GM19395 (cell line): ENCODE data around the gene CFC1B.
"Not testable (repeated sequence)": the region's sequence is repeated elsewhere in the genome, so short reads cannot be mapped to it uniquely, and the experiment has no call there.

ENCODE experiments used
- ATAC-seq: cut with Tn5 transposase; IDR thresholded peaks from one replicate; pipeline ENCODE4 v1.9.1; 2021; ENCODE audit warnings: mild to moderate bottlenecking, moderate library complexity; ENCODE audit not compliant: unreplicated experiment

The CFC1B gene

DNA sequence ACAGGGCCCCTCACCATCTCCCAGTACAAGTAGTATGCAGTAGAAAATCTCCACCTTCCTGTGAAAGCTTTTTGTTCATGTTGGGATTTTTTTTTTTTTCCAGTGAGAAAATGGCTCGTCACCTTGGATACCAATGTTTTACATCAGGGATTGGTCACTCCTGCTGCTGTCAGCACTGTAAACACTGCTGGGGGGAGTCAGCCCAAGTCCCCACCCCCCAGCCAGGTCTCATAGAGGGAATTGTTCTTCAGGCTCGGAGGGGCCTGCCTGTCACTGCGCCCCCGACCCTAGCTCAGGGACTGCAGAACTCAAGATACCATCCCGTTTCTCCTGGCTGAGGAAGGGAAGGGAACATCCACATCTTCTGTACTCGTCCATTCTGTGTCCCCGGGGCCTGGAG lies at the start of gene CFC1B:
Gene CFC1B, plus strand, starts transcription at position 231 of the 400 bp plus-strand sequence. CDS start 263 bp downstream, outside the sequence.
- not testable (repeated sequence) for ATAC-seq

DNA sequence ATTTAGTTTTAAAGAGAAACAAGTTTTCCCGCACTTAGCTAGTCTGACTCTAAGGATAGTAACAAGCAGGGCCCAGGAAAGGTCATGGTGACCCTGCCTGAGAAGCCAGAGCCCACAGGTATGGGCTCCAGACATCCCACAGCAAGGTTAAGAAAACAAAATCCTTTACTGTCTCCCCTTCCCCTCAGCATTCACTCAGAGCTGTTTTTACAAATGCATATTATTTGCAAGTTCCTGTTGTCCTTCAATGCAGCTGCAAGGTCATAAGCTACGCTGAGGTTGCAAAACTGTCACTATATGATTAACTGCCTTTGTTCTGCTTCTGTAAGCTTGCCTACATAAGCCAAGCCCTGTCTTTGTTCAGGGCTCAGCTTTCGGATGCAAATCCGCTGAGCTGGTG lies 29.9 kb upstream of the CFC1B start:
- not testable (repeated sequence) for ATAC-seq

DNA sequence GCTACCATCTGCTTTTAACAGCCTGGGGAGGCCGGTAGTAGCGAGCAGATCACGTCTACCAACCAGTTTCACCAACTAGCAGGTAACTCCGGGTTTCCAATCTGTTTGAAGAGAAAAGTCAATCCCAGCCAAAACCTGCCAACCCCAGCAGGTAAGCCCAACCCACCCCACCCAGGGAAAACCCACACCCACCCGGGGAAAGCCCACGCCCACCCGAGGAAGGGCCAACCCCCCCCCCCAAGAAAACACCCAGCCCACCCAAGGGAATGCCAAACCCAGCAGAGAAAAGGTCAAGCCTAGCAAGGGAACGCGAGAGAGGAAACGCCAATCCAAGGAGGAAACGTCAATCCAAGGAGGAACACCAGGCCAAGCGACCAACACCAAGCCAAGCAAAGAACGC lies 11.8 kb upstream of the CFC1B start, which contains the start of gene POTEI:
Gene POTEI, minus strand, starts transcription at position 101 of the 400 bp plus-strand sequence. Its CDS starts 93 bp downstream, at position 8.
- not testable (repeated sequence) for ATAC-seq

- ATAC-seq = not testable (repeated sequence)
Measured at GRCh38 chr2:130510807-130511746, 9.9 kb upstream of the CFC1B start.

- ATAC-seq = not testable (repeated sequence)
Measured at GRCh38 chr2:130511747-130512451, 9.1 kb upstream of the CFC1B start.

DNA sequence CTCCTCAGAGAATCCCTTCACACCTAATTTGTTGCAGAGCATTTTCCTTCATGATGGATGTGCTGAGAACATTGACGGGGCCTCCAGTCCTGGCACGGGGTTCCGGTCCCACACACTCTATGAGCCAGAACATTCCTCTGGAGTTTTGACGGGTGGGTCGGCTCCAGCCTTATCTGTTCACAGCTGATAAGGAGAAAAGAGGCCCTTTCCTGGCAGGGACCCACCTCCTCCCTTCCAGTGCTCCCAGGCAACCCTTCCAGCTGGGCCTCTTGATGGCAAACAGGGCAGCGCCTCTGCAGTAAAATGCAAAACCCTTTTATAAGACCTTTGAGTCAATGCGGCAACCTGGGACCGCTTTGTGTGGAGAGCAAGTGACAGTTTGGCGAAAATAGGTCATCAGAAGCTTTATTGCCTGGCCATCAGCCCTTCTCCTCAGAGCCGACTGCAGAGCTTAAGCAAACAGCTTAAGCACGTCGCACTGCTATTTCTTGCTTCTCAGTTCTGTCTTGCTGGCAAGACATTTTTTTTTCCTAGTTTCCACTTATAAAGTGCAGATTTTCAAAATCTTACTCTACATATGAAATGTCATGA lies 2.4 kb upstream of the CFC1B start:
- not testable (repeated sequence) for ATAC-seq

- ATAC-seq = not testable (repeated sequence)
Measured at GRCh38 chr2:130522390-130522789, 1.4 kb downstream of the CFC1B start.

GRCh38 chr2:130527365-130527967 lies 6.4 kb downstream of the CFC1B start:
- not testable (repeated sequence) for ATAC-seq

- ATAC-seq = not testable (repeated sequence)
Measured at GRCh38 chr2:130529545-130529944, 8.5 kb downstream of the CFC1B start.

GRCh38 chr2:130530212-130530611 lies 9.2 kb downstream of the CFC1B start:
- ATAC-seq = not testable (repeated sequence)

DNA sequence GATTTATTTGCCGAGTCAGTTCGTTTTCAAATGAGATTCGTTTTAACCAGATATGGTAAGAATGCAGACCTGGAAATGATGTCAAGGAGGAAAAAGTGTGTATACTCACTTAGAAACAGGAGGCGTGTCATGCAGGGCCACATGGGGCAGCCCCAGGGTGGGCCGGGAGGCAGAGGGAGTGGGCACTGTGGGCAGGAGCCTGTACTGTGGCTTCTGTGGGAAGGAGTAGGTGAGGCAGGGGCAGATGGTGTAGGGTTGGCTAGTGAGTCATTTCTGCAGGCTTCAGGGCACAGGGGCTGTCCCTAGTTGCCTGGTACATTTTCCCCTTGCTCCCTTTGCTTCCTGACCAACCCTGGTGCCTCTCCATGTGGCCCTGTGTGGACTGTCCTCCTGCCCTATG lies 10.2 kb downstream of the CFC1B start:
- ATAC-seq = not testable (repeated sequence)

DNA sequence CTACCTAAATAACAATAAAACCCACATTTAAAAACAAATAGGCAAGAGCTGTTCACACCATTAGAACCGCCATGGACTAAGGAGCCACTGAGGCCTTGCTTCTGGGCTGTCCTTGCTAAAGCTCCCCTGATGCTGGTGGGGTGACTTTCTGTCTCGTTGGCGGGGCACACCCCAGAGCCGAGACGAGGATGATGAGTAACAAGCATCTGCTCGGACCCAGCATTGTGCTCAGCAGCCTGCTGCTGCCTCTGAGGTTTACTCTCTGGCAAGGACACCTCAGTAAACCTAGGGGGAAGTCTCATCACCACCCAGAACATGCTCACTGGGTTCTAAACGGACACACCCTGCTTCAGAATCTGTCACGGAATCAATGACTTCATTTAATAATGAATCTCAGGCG lies 10.7 kb downstream of the CFC1B start:
- ATAC-seq = not testable (repeated sequence)

GRCh38 chr2:130536654-130537053 lies 15.6 kb downstream of the CFC1B start:
- not testable (repeated sequence) for ATAC-seq

DNA sequence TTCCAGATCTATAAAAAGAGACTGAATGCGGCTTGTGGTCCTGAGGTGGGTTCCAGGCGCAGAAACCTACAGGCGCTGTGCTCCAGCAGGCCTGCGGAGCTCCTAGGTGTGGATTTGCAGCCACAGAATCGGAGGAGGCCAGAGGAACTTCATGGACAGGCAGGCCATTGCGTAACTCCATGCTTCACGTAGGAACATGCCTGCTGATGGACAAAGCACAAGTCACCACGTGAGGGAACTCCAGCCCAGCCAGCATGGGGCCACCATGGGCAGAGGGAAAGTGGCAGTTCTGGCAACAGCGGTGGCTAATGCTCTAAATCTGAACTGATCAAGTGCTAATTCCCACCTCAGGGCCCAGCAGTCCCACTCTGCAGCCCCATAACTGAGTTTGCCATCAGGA lies 17.2 kb downstream of the CFC1B start:
- ATAC-seq = not testable (repeated sequence)

DNA sequence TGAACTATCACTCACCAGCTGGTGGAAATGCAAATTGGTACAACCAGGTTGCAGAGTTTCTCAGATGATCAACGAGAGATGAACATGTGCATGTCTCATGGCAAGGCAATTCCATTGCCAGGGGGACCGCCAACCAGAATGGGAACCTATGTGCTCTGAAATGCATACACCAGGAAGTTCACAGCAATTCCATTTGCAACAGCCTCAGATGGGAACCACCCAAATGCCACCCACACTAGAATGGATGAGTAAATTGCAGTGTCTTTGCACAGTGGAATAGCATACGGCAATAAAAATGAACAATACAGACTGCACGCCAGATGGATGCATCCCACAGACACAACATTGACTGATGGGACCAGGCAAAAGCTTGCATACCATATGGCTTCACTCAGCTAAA lies 21.8 kb downstream of the CFC1B start:
- not testable (repeated sequence) for ATAC-seq

- not testable (repeated sequence) for ATAC-seq
Measured at GRCh38 chr2:130543785-130544528, 22.9 kb downstream of the CFC1B start.

DNA sequence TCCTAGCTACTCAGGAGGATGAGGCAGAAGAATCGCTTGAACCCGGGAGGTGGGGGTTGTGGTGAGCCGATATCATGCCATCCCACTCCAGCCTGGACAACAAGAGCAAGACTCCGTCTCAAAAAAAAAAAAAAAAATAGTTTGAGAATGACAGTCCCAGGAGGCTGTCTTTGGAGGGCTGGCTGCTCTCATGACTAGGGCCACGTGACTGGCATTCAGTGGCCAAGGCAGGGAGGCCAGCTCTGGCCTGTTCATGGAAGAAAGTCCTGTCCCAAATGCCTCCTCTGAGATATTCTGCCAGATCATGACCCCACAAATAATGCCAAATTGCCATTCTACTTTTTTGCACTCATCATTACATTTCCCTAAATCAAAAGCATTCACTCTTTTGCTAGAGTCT lies 24.0 kb downstream of the CFC1B start:
- ATAC-seq = not testable (repeated sequence)

DNA sequence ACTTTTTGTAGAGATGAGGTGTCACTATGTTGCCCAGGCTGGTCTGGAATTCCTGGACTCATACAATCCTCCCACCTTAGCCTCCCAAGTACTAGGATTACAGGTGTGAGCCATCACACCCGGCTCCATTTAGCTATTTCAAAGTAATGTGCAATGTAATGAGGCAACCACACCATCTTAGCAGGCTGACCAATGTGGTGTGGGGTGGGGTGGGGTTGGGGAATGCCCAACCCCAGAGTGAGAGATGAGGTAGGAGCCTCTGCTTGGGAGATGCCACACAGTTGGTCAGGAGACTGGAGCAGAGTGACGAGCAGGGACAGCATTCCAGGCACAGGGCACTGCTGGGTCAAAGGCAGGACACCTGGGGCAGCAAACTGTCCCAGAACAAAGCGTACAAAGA lies 27.4 kb downstream of the CFC1B start:
- ATAC-seq = not testable (repeated sequence)

DNA sequence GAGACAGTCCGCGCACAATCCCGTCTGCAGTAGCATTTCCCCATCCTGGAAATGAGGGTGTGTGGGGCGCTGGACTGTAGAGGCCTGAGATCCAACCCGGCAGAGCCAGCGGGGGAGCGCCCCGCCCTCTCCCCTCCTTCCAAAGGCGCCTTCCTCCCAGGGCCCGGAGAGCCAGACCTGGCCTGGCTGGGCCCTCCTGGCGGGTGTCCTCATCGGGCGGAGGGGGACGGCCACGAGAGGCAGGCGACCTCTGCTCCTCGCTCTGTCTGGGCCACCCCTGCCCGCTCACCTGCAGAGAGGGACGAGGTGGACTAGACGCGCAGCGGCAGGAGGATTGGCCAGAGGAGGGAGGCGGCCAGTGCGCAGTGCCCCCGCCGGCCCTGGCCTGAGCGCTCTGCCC lies 28.5 kb downstream of the CFC1B start:
- ATAC-seq = not testable (repeated sequence)

DNA sequence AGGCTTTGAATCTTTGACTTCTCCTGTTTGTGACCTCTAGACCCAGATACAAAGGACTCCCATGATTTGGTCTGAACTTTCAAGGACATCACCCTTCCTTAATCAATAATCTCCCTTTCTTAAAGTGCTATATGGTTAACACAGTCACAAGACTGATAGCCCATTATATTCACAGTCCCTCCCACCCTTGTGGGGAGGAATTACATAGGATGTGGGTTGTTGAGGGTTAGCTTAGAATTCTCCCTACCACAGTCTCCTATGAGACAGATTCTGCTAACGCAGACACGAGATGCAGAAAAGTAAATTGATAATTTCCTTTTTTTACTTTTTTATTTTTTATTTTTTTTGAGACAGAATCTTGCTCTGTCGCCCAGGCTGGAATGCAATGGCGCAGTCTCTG lies 33.2 kb downstream of the CFC1B start:
- ATAC-seq = not testable (repeated sequence)
